ENCODE measurements around the gene WBP2. TPM values are rescaled to one million over a fixed set of nuclear protein-coding genes. Genes with fewer than 3 reads are reported as not detected.

Gene WBP2
- total RNA-seq, 4 donors from 2014 or later = 64.9 to 99.4 (median 76.9) TPM

- DNase-seq (ENCODE audit: low spot score in 2 of 2) = peak in 1 of 2 donors; percentile 59
- Histone ChIP-seq H3K4me1 (peaks cover 21% of the 10 kb centered on the region), H3K4me3 (no peak overlapping the region), H3K9me3 (no peaks in the 10 kb centered on the region), H3K27me3 (no peaks in the 10 kb centered on the region), H3K27ac (no peak overlapping the region), H3K36me3 (peaks cover 76% of the 10 kb centered on the region)
- 94% methylated on average over 7 of the region's 7 CpGs for WGBS
- TF ChIP-seq CTCF (IDR thresholded peaks at IDR 0.05) (no peak), POLR2AphosphoS5 (IDR thresholded peaks at IDR 0.05) (no peak), EP300 (IDR thresholded peaks at IDR 0.05) (no peak), POLR2A (IDR thresholded peaks at IDR 0.05) (no peak)
Measured at GRCh38 chr17:75821552-75821951, 33.6 kb downstream of the WBP2 start.

GRCh38 chr17:75820094-75821080 is 34.7 kb downstream of the WBP2 start:
- no peak for DNase-seq (ENCODE audit: low spot score in 2 of 2)
- no peaks in the 10 kb centered on the region for H3K27me3 ChIP-seq
- no peak overlapping the region for H3K27ac ChIP-seq
- H3K4me3 ChIP-seq = no peak overlapping the region
- H3K4me1 ChIP-seq = peaks cover 19% of the 10 kb centered on the region
- WGBS = 82% methylated on average over 15 of the region's 21 CpGs
- no peak for TF ChIP-seq POLR2AphosphoS5 (IDR thresholded peaks at IDR 0.05)
- TF ChIP-seq CTCF (IDR thresholded peaks at IDR 0.05) = no peak
- TF ChIP-seq EP300 (IDR thresholded peaks at IDR 0.05) = no peak
- TF ChIP-seq POLR2A (IDR thresholded peaks at IDR 0.05) = no peak
- peaks cover 79% of the 10 kb centered on the region for H3K36me3 ChIP-seq
- H3K9me3 ChIP-seq = no peaks in the 10 kb centered on the region

- 48% methylated on average over 16 of the region's 16 CpGs for WGBS
- TF ChIP-seq POLR2AphosphoS5 (IDR thresholded peaks at IDR 0.05) (no peak), EP300 (IDR thresholded peaks at IDR 0.05) (no peak), POLR2A (IDR thresholded peaks at IDR 0.05) (no peak), CTCF (IDR thresholded peaks at IDR 0.05) (no peak)
- peak in 1 of 2 donors; percentile 56 for DNase-seq (ENCODE audit: low spot score in 2 of 2)
- Histone ChIP-seq H3K4me3 (no peak overlapping the region), H3K27ac (no peak overlapping the region), H3K27me3 (no peaks in the 10 kb centered on the region), H3K36me3 (peaks cover 79% of the 10 kb centered on the region), H3K9me3 (no peaks in the 10 kb centered on the region), H3K4me1 (peaks cover 26% of the 10 kb centered on the region)
Measured at GRCh38 chr17:75819678-75820077, 35.5 kb downstream of the WBP2 start.

- H3K27me3 ChIP-seq = no peaks in the 10 kb centered on the region
- H3K9me3 ChIP-seq = no peaks in the 10 kb centered on the region
- peak in 1 of 2 donors; percentile 58 for DNase-seq (ENCODE audit: low spot score in 2 of 2)
- H3K36me3 ChIP-seq = peaks cover 75% of the 10 kb centered on the region
- 89% methylated on average over 7 of the region's 7 CpGs for WGBS
- peaks cover 25% of the 10 kb centered on the region for H3K4me1 ChIP-seq
- H3K27ac ChIP-seq = no peak overlapping the region
- TF ChIP-seq CTCF (IDR thresholded peaks at IDR 0.05) (no peak), POLR2A (IDR thresholded peaks at IDR 0.05) (no peak), EP300 (IDR thresholded peaks at IDR 0.05) (no peak), POLR2AphosphoS5 (IDR thresholded peaks at IDR 0.05) (no peak)
- H3K4me3 ChIP-seq = no peak overlapping the region
Measured at GRCh38 chr17:75819116-75819515, 36.0 kb downstream of the WBP2 start.

- no peaks in the 10 kb centered on the region for H3K27me3 ChIP-seq
- no peak for DNase-seq (ENCODE audit: low spot score in 2 of 2)
- 88% methylated on average over 14 of the region's 16 CpGs for WGBS
- no peak for TF ChIP-seq POLR2AphosphoS5 (IDR thresholded peaks at IDR 0.05)
- no peak for TF ChIP-seq CTCF (IDR thresholded peaks at IDR 0.05)
- TF ChIP-seq POLR2A (IDR thresholded peaks at IDR 0.05) = no peak
- no peak for TF ChIP-seq EP300 (IDR thresholded peaks at IDR 0.05)
- peaks cover 74% of the 10 kb centered on the region for H3K36me3 ChIP-seq
- peaks cover 25% of the 10 kb centered on the region for H3K4me1 ChIP-seq
- no peak overlapping the region for H3K27ac ChIP-seq
- H3K9me3 ChIP-seq = no peaks in the 10 kb centered on the region
- no peak overlapping the region for H3K4me3 ChIP-seq
Measured at GRCh38 chr17:75818326-75818885, 36.7 kb downstream of the WBP2 start.

Data from suprapubic skin (tissue), 4 donors.